ENCODE data around the gene CCDC142. TPM values are rescaled to one million over a fixed set of nuclear protein-coding genes. Genes with fewer than 3 reads are reported as not detected.
A peak's percentile ranks its signal among the peaks of the same experiment; 100 is the strongest.

CCDC142 gene
- total and polyA plus RNA-seq, 9 of the 15 experiments (the other 6 are each of a cell fraction or from before 2014, with no cell fraction given), result 0.55 to 11.7 (median 7.2) TPM

GRCh38 chr2:74496997-74497776 is 14.4 kb upstream of the CCDC142 start (continued):
- no peak for TF ChIP-seq TSC22D4 (tag; IDR thresholded peaks at IDR 0.05)

GRCh38 chr2:74495440-74495839 is 12.6 kb upstream of the CCDC142 start:
- H3K9ac ChIP-seq (ENCODE audit: insufficient read depth in 1 of 2, low read depth in 2 of 2, low read length in 2 of 2), result no peak overlapping the region
- H3K36me3 ChIP-seq (ENCODE audit: control insufficient read depth, insufficient read depth, low read length), result peaks cover 40% of the 10 kb centered on the region; the same call in 2 of the 3 replicates
- H3K4me3 ChIP-seq, result no peak overlapping the region
- FAIRE-seq, result peak; percentile 72
- in situ Hi-C loops (cut with MboI), result no loop called here
- ChIA-PET POLR2A (interaction anchor here (0.6 to 1.4 kb wide), 3 partner anchors 9 to 87 kb away, joined by 3 to 4 read pairs (median 3); partner anchors contain the start of genes CCDC142 and TTC31), CTCF (ENCODE audit: low intra/inter-chr PET ratio) (no interaction called here)
- no peaks in the 10 kb centered on the region for H3K79me2 ChIP-seq (ENCODE audit: control insufficient read depth, insufficient read depth, low read length)
- BruUV-seq (replicated peaks), result no TSS peak
- intact Hi-C loops (cut with micrococcal nuclease), result no loop called here
- WGBS (ENCODE audit: insufficient coverage, low coverage, missing lambda C conversion rate), result 57% methylated on average over 1 of the region's 1 CpG
- H4K20me1 ChIP-seq (replicated peaks; ENCODE audit: control insufficient read depth, insufficient read depth, low read length), result no peaks in the 10 kb centered on the region
- ATAC-seq, result no peak
- no peak for DNase-seq (ENCODE audit: extremely low read depth in 1 of 4, low spot score in 3 of 4)
- H3K4me1 ChIP-seq (replicated peaks in 1 of 2; ENCODE audit: control insufficient read depth in 2 of 2, insufficient read depth in 2 of 2, low read length in 2 of 2), result peaks cover 4 to 28% of the 10 kb centered on the region in 2 experiments; a peak in 4 of 5 replicates
- H3K9me1 ChIP-seq (ENCODE audit: control insufficient read depth, insufficient read depth, low read length), result no peaks in the 10 kb centered on the region
- H3K27me3 ChIP-seq (ENCODE audit: control insufficient read depth in 2 of 2, insufficient read depth in 2 of 2, low read length in 2 of 2), result no peaks in the 10 kb centered on the region
- no peak overlapping the region for H3K27ac ChIP-seq (ENCODE audit: extremely low read depth, low read depth, low read length)
- H2AFZ ChIP-seq (ENCODE audit: low read depth, low read length), result no peak overlapping the region
- no peaks in the 10 kb centered on the region for H3K9me3 ChIP-seq (replicated peaks; ENCODE audit: control insufficient read depth, insufficient read depth, low read depth, low read length)
- TF ChIP-seq USF2 (CRISPR knock-in tag; IDR thresholded peaks at IDR 0.05) (peak; percentile 36; the same call in 1 of the 2 replicates), MTA2 (IDR thresholded peaks at IDR 0.05; ENCODE audit: low read depth) (no peak), RAD51 (IDR thresholded peaks at IDR 0.05; ENCODE audit: borderline replicate concordance, low read depth) (peak; percentile 52), MED1 (CRISPR knock-in tag; IDR thresholded peaks at IDR 0.05; ENCODE audit: borderline replicate concordance) (no peak), ZNF239 (CRISPR knock-in tag; IDR thresholded peaks at IDR 0.05) (no peak), TOE1 (IDR thresholded peaks at IDR 0.05; ENCODE audit: borderline replicate concordance) (peak; percentile 55; the same call in 1 of the 2 replicates), TOE1 (CRISPR knock-in tag; IDR thresholded peaks at IDR 0.05; ENCODE audit: borderline replicate concordance, low read depth) (no peak), TFE3 (CRISPR knock-in tag; IDR thresholded peaks at IDR 0.05) (peak; percentile 68)
- no peak overlapping the region for H3K4me2 ChIP-seq (ENCODE audit: insufficient read depth, low read length)

Measured in K562 (cell line).